DMS 273 (cell line): Measurements from ENCODE around the gene SLC7A14.

Experiments
- DNase-seq: peaks from one replicate; lab custom pipeline; 2025; ENCODE audit not compliant: unreplicated experiment; lab: John Stamatoyannopoulos, UW

SLC7A14 gene

GRCh38 chr3:170431054-170431453, 154.8 kb downstream of the SLC7A14 start:
- DNase-seq = no peak

DNA sequence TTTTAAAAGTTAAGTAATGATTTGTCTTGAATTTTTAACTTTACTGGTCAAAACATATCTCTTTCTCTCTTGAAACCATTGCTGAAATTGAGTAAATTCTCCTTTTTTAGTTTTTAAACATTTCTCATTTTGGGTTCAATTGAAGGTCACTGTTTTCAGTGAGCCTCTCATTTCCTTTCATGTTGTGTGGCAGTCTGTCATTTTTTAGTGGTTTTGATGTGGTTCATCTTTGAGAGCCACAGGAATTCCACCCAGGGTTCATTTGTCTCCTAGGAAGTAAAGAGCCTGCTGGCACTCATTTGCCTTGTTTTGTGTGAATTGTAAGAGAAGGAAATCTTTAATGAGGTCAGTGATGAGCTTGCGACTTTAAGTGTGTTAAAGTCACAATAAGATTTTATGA, 156.8 kb downstream of the SLC7A14 start:
- no peak for DNase-seq

DNA sequence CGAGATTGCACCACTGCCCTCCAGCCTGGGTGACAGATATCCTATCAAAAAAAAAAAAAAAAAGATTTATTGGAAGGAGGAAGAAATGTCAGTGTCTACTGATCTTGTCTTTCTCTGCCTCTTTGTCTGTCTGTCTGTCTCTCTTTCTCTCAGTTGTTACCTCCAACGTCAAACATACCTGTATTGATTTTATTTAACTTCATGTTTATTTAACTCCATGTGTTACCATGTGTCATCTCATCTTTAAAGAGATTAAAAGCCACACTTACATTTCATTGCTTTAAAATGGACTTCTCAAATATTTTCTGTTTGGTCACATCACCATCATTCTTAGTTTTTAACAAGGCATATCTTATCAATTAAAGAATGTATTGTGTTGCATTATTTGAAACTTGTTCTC, 157.8 kb downstream of the SLC7A14 start:
- DNase-seq = no peak

- DNase-seq = no peak
These were observed 159.6 kb downstream of the SLC7A14 start for GRCh38 chr3:170426240-170426797.

- no peak for DNase-seq
These were observed 160.2 kb downstream of the SLC7A14 start for GRCh38 chr3:170425491-170426239.

GRCh38 chr3:170424879-170425278, 161.0 kb downstream of the SLC7A14 start:
- no peak for DNase-seq

GRCh38 chr3:170423001-170423615, 162.8 kb downstream of the SLC7A14 start:
- DNase-seq = no peak

GRCh38 chr3:170421758-170422157, 164.1 kb downstream of the SLC7A14 start:
- no peak for DNase-seq

DNA sequence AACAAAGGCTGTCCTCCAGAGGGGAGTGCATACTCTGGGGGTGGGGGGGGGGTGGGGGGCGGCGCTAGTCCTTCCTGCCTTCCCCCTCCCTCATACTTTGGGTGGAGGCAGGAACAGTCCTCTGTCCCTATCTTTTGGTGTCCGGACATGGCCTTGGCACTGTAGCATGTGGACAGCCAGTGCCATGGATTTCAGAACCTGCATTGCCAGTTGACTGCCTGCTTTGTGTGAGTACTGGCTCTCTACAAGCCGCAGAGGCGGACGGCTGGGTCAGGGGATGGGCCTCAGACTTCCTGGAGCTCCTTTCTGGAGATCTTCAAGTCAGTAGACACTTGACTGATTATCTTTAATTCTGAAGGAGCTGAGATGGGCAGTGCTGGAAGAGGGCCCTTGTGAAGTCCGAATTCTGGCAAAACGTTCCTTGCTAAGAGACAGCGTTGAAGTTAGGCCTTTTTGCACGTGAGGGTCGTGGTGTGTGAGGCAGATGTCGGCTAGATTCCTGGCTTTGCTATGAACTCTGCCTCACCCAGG, 164.7 kb downstream of the SLC7A14 start:
- DNase-seq = peak; percentile 19

- peak; percentile 31 for DNase-seq
These were observed 165.5 kb downstream of the SLC7A14 start for GRCh38 chr3:170420307-170420821.

GRCh38 chr3:170419557-170420087, 166.3 kb downstream of the SLC7A14 start:
- peak; percentile 78 for DNase-seq

GRCh38 chr3:170418422-170419398, 167.2 kb downstream of the SLC7A14 start, which contains the start of gene CLDN11:
TSS of gene CLDN11 (plus strand) at chr3:170418868. CDS start at chr3:170419067, 199 bp downstream.
- DNase-seq = peak; percentile 86

DNA sequence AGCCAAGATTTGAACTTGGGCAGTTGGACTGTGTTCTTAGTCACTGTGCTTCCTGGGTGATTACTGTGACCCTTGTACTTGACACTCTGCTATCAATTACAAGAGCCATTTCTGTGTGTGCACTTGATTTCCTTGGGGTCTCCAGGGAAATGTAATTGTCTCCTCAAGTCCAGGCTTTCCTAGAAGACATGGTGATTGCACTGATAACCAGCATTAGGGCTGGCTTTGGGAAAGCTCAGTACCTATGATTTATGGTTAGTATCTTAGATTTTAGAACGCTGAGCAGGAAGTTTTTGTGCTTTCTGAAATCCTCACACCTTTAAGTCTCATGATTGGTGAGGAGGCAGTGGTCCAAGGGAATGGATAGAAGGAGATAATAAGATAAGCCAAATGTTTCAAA, 168.8 kb downstream of the SLC7A14 start:
- DNase-seq = no peak

GRCh38 chr3:170414202-170414663, 171.6 kb downstream of the SLC7A14 start:
- peak; percentile 91 for DNase-seq

GRCh38 chr3:170413291-170413690, 172.6 kb downstream of the SLC7A14 start:
- DNase-seq = no peak

DNA sequence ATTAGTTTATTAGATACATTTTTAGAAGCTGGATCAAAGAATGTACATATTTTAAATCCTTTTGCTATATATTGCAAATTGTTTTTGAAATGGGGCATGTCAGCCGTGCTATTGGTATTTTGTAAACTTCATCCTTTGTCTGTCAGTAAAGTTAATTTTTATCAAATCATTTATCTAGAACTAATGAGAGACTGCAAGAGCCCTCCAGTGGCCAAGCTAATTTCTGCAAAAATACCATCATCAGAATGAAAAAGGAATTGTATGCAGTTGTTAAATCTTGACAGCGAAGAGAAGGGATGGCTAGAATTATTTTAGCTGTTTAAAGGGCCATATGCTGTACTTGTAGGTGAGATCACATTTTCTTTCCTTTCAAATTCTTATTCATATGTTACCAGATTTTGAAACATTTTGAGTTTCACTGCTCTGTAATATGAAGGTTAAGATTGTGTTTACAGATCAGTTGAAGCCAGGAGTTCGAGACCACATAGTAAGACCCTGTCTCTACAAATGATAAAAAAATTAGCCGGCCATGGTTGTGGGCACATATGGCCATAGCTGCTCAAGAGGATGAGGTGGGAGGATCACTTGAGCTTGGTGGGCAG, 175.3 kb downstream of the SLC7A14 start:
- DNase-seq = peak; percentile 76
